Measurements from ENCODE around the gene MAPRE2.
"Not testable (repeated sequence)": the region's sequence is repeated elsewhere in the genome, so short reads cannot be mapped to it uniquely, and the experiment has no call there.

MAPRE2 gene

DNA sequence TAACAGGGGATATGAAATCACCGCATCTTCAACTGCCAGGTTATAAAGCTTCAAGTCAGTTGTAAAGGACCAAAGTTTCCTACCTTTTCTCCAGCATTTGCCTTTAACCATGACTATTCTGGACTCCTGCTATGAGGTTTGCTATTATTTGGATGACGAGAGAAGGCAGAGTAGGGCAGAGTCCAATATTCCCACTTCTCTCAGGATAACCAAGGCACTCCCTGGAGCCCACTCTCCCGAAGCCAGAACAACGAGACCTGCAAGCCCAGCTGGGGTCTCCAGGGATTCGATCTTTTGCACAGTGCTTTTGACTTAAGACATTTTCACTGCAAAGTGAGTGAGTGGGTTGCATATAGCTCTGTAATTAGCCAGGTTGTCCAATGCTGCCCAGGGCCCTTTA is 122.5 kb downstream of the MAPRE2 start:
- Mint-ChIP-seq H3K9me3 (no peaks in the 10 kb centered on the region), H3K4me1 (peaks cover 14% of the 10 kb centered on the region), H3K27me3 (ENCODE audit: low read depth) (no peaks in the 10 kb centered on the region), H3K27ac (no peak overlapping the region), H3K4me3 (no peak overlapping the region), H3K36me3 (ENCODE audit: low read depth) (no peaks in the 10 kb centered on the region)
- TF ChIP-seq, protein P1, sequence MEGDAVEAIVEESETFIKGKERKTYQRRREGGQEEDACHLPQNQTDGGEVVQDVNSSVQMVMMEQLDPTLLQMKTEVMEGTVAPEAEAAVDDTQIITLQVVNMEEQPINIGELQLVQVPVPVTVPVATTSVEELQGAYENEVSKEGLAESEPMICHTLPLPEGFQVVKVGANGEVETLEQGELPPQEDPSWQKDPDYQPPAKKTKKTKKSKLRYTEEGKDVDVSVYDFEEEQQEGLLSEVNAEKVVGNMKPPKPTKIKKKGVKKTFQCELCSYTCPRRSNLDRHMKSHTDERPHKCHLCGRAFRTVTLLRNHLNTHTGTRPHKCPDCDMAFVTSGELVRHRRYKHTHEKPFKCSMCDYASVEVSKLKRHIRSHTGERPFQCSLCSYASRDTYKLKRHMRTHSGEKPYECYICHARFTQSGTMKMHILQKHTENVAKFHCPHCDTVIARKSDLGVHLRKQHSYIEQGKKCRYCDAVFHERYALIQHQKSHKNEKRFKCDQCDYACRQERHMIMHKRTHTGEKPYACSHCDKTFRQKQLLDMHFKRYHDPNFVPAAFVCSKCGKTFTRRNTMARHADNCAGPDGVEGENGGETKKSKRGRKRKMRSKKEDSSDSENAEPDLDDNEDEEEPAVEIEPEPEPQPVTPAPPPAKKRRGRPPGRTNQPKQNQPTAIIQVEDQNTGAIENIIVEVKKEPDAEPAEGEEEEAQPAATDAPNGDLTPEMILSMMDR (IDR thresholded peaks at IDR 0.05; ENCODE audit: unreplicated experiment in 3 of 3) = no peak

DNA sequence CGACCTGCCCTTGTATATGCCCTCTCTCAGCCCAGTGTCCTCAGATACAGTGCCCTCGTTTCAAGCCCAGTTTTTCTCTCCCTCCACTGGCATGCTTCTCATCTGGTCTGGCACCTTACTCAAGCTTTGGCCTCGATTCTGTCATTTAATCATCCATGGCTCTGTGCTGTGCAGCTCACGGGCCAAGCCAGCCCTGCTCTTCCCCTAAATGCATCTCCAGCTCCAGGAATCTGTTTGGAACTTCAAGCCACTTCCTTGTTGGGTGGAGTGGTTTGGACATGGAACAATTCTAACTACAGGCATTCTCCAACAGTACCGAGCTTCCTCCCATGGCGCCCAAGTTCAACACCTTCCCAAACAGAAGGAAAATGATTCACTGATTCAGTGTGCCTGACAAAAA is 122.9 kb downstream of the MAPRE2 start:
- H3K27ac Mint-ChIP-seq = no peak overlapping the region
- peaks cover 14% of the 10 kb centered on the region for H3K4me1 Mint-ChIP-seq
- TF ChIP-seq, protein P1 (IDR thresholded peaks at IDR 0.05; ENCODE audit: unreplicated experiment in 3 of 3) = no peak
- no peaks in the 10 kb centered on the region for H3K27me3 Mint-ChIP-seq (ENCODE audit: low read depth)
- no peak overlapping the region for H3K4me3 Mint-ChIP-seq
- no peaks in the 10 kb centered on the region for H3K36me3 Mint-ChIP-seq (ENCODE audit: low read depth)
- H3K9me3 Mint-ChIP-seq = no peaks in the 10 kb centered on the region

DNA sequence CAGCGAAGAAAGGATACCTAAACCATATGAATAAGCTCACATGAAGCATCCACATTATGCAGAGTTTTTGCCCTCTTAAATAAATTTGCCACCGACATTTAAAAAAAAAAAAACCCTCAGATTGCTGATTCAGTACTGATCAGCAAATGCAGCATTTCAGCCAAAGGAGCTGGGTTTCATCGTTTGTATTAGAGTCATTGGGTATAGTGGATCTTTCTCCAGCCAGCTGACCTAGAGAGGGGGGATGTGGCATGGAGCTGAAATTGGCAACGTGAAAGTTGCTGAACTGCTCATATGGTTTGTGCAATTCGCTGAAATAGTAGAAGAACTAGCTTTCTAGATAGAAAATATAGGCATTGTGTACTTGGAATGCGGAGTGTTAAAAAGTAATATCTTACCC is 126.1 kb downstream of the MAPRE2 start:
- H3K4me1 Mint-ChIP-seq = peaks cover 17% of the 10 kb centered on the region
- no peaks in the 10 kb centered on the region for H3K36me3 Mint-ChIP-seq (ENCODE audit: low read depth)
- no peaks in the 10 kb centered on the region for H3K27me3 Mint-ChIP-seq (ENCODE audit: low read depth)
- no peaks in the 10 kb centered on the region for H3K9me3 Mint-ChIP-seq
- no peak overlapping the region for H3K4me3 Mint-ChIP-seq
- H3K27ac Mint-ChIP-seq = peak overlapping the region in 2 of 3 experiments; percentile 55 to 86
- TF ChIP-seq, protein P1 (IDR thresholded peaks at IDR 0.05; ENCODE audit: unreplicated experiment in 3 of 3) = no peak

DNA sequence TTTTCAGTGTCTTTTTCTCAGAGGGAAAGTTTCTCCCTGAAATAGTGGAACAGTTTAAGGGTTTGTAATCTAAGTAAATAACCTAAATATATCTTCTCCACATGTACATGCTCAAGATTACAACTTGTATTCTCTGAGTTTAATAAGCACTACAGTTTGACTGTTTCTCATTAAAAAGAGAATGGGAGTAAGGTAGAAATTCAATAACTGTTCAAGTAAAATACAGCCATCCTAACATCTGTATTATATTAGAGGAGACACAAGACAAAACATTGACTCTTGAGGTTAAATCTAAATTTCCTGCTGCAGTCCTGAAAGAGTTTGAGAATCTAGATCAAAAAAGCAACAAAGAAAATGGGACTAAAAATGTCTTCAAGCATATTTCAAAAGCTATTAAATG is 126.6 kb downstream of the MAPRE2 start:
- Mint-ChIP-seq H3K36me3 (ENCODE audit: low read depth) (no peaks in the 10 kb centered on the region), H3K27ac (peak overlapping the region; percentile 38 to 86 (median 55)), H3K9me3 (no peaks in the 10 kb centered on the region), H3K27me3 (ENCODE audit: low read depth) (no peaks in the 10 kb centered on the region), H3K4me1 (peaks cover 17% of the 10 kb centered on the region), H3K4me3 (no peak overlapping the region)
- TF ChIP-seq, protein P1 (IDR thresholded peaks at IDR 0.05; ENCODE audit: unreplicated experiment in 3 of 3) = no peak

DNA sequence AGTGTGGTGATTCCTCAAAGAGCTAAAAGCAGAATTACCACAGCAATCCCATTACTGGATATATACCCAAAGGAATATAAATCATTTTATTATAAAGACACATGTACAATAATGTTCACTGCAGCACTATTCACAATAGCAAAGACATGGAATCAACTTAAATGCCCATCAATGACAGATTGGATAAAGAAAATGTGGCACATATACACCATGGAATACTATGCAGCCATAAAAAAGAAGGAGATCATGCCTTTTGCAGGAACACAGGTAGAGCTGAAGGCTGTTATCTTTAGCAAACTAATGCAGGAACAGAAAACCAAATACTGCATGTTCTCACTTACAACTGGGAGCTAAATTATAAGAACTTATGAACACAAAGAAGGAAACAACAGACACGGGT is 129.1 kb downstream of the MAPRE2 start:
- H3K4me3 Mint-ChIP-seq; H3K36me3 Mint-ChIP-seq (ENCODE audit: low read depth); H3K27me3 Mint-ChIP-seq (ENCODE audit: low read depth); H3K27ac Mint-ChIP-seq; H3K9me3 Mint-ChIP-seq: not testable (repeated sequence)
- peaks cover 17% of the 10 kb centered on the region for H3K4me1 Mint-ChIP-seq

DNA sequence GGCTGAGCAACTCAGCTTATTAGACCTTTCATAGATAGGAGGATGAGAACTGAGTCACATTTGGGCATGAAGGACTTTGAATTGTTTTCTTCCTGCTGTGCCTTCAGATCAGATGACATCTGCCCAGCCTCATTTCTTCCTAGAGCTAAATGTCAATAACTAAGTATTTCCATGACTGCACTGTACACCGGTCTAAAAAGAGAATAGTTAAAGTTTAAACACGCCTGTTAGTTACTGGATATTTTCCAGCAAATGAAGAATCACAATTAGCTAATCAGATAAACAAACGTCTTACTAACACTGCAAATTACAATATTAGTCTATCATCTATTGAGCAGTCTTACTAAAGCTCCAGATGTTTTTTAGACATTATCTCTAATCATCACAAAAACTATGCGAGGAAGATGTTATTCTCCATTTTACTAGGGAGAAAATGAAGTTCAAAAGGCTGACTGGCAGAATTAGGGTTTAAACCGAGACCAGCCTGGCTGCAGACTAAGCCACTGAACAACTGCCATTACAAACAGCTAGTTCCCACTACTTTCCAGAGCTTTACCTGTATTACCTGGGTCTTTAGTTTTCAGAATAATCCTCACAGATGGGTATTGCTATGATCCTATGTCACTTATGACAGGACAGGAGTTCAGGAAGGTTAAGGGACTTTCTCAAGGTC is 130.2 kb downstream of the MAPRE2 start:
- Mint-ChIP-seq H3K4me1 (peaks cover 17% of the 10 kb centered on the region), H3K27me3 (ENCODE audit: low read depth) (no peaks in the 10 kb centered on the region), H3K4me3 (no peak overlapping the region), H3K27ac (peak overlapping the region; percentile 2 to 59 (median 27)), H3K36me3 (ENCODE audit: low read depth) (no peaks in the 10 kb centered on the region), H3K9me3 (peaks cover 5% of the 10 kb centered on the region)
- TF ChIP-seq, protein P1 (IDR thresholded peaks at IDR 0.05; ENCODE audit: unreplicated experiment in 3 of 3) = no peak
